Measurements from ENCODE around the gene ATP8A2. TPM values are rescaled to one million over a fixed set of nuclear protein-coding genes. Genes with fewer than 3 reads are reported as not detected.

ATP8A2 gene
- total RNA-seq, 1 experiment from 2014 or later: 0.20 TPM

DNA sequence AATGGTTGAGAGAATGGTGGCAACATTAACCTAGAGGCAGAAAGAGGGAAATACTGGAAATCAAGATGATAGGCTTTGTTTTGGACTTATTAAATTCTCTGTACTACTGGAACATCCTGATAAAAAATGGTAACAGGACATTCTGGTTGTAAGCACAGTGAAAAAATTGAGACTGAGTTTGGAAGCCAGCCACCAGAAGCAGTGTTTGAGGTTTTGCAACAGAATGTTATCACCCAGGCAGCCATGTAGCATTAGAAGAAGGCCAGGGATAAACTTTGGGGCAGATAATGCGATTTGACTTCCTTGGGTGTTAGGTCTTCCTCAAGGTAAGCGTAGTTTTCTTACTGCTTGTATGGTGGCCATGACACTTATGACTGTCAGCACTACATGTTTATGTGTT is 307.4 kb downstream of the ATP8A2 start:
- DNase-seq (ENCODE audit: extremely low read depth, low read depth): no peak

DNA sequence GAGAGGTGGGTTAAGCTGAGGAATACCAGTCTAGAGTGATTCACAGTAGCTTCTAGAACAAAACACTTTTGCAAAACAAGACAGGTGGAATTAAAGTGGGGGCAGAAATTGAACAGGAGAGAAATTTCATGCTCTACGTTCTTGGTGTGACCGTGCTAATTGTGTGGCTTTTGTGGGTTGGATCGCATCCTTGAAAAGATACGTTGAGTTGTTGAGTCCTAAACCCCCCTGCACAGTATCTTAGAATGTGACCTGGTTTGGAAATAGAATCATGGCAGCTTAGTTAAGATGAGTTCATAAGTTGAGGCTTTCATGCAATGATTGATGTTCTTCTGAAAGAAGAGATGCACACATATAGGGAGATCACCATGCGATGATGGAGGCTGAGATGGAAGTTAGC is 308.2 kb downstream of the ATP8A2 start:
- no peak for DNase-seq (ENCODE audit: extremely low read depth, low read depth)

DNA sequence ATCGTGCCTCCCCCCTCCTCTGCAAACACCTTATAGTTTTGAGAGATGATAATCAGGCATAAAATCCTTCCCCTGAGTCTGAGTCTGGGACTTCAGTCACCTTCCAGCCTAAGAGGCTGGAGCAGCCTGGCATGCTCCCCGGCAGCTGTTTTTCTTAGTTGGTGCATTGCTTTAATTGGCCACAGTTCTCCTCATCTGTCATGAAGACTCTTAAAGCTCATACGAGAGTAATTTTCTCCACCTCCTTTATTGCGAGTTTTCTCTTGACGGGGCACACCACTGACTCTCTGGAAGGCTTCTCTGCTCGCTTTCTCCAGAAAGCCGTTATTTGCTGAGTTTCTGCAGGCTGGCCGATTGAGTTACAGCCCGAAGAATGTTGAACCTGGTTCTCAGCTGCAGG is 310.5 kb downstream of the ATP8A2 start:
- DNase-seq (ENCODE audit: extremely low read depth, low read depth): no peak

DNA sequence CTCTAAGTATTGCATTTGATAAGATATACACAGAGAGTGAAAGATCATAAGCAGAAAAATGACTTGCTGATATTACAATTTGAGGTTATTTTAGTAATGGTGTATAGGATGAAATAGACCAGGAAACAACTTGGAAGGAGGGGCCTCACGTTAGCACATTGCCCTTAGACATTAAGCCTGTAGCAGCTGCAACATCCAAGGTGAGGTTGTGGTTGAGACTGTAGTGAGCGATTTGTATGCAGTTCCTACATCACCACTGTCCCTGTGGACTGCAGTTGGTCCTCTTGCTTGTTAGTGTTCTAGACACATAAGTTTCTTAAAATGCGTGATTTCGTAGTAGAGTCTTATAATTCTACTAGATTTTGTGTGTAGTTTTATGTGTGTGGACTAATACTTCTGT is 311.3 kb downstream of the ATP8A2 start:
- no peak for DNase-seq (ENCODE audit: extremely low read depth, low read depth)

DNA sequence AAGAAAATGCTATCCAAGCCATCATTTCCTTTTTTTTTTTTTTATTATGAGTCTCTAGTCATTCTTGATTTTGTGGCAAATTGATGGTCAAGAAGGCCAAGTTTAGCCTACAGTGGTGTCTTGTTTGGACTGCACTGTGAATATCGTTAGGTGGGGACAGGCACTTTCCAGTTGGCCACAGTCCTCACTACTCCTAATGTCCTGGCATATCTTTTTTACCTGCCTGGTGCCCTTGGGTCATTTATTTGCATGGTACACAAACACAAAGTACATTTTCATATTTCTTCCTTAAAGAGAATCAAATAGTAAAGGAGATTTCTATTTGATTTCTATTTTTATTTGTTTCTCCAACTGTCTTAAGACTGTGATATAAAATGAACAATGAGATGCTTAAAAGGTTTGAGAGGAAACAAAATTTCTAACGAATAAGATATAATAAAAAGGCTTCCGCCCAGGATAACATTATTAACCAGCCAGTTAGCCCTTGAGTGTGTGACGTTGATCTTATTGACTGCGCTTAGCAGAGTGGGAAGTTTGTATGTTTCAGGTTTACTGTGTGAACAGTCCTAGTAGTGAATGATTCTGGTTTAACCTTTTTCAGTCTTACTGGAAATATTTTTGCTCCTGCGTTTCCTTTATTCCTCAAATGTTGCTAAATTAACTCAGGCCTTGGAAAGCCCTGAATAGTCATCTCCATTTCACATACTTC is 312.0 kb downstream of the ATP8A2 start:
- DNase-seq (ENCODE audit: extremely low read depth, low read depth): no peak

DNA sequence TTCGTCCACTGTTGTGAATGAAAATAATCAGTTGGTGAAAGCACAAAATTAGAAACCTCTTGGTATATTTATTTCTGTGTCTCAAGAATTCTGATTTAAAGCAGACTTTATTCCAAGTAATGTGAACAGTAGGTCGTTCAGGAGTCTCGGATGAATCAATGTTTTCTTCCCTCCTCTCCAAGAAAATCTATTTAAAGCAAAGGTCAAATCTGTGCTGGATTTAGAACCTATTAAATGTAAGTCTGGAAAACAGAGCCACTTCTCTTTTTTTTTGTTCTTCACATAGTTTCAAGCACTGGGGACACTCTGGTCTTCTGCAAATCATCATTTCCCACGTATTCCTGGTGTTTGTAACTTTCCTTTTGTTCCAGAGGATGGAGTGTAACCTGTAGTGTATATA is 312.7 kb downstream of the ATP8A2 start:
- DNase-seq (ENCODE audit: extremely low read depth, low read depth): no peak

DNA sequence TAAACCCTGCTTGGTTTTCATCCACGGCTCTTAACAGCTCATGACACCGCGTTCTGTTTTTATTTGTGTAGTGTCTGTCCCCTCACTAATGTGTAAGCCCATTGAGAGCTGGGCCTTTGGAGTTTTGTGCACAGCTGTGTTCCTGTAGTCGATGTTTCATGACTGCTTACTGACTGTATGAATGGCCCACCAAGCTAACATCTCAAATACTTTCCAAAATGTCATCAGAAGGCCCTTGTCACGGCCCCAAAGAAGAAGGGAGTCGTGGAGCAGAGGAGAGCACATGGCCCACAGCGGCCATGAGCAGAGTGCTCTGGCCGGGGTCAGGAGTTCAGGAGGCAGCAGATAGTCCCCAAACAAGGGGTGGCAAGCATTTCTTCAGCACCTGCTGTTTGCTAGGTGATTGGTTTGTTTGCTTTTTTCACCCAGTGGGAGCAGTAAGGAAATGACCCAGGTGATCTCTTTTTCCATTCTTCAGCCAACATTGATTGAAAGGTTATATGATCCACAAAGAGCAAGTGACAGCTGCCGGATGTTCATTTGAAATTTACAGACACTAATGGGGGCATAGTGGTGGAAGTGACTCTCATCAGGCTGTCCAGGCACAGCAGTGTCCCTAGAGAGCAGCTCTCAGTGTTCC is 315.2 kb downstream of the ATP8A2 start:
- DNase-seq (ENCODE audit: extremely low read depth, low read depth): no peak

DNA sequence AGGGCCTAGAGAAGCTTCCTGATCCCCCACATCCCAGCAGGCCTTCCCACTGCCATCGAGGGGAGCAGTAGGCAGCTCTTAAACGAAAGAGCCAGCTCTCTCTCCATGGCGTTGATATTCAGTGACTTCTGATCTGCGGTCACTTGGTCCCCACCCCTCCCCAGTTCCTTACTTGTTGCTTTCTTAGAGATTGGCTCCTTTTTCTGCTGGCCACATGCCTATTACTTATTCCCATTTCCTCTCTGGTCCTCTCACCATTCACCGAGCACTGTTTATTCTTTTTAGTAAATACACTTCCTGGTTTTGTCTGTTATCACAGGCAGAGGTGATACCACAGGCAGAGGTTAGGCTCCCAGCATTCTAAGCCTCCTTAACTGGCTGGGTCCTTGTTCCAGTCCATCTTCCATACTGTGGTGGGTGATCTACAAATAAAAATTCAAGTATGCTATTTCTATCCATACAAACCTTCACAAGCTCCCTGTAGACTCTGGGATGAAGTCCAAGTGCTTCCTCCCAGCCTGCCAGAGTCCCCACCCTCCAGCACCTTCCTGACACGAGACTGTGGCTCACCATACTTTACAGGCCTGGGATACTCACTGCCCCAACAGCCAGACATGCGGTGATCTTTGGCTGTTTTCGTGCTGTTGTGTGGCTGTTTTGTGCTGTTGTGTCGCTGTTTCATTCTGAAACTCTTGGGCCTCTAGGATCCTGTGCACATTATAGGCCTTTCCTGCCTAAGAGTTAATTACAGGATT is 315.9 kb downstream of the ATP8A2 start:
- DNase-seq (ENCODE audit: extremely low read depth, low read depth): no peak

DNA sequence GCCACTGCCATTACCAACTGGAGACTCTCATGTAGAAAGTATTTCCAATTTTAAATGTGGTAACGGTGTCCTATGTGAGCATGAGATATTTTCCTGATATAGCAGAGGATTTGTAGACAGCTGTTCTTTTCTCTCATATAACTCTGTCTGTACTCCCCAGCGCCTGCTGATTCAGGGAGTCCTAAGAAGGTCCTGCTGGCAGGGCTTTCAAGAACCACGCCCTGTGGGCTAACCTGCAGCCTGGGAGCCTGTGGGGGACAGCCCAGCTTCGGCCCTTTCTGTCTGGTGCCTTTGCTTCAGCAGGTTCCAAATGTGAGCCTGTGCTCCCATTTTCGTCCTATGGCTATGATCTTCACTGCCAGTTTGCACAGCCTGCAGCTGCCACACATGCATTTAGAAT is 316.8 kb downstream of the ATP8A2 start:
- DNase-seq (ENCODE audit: extremely low read depth, low read depth): no peak

DNA sequence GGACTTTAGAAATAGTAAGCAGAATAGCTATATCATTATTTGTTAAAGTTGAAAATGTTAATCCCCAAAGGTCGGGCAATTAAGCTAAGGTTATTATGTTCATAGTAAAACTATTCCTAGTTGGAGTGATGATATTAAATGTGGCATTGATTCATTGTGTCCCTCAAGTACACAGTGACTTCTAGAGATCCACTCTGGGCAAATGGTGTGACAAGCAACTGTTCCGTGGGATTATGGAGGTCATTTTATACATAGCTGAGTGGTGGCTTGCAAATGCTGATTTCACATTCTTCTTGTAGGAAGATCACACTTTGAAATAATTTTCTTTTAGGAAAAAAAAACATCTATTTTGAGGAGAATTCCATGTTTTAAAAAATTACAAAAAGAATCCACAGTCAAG is 317.8 kb downstream of the ATP8A2 start:
- no peak for DNase-seq (ENCODE audit: extremely low read depth, low read depth)

DNA sequence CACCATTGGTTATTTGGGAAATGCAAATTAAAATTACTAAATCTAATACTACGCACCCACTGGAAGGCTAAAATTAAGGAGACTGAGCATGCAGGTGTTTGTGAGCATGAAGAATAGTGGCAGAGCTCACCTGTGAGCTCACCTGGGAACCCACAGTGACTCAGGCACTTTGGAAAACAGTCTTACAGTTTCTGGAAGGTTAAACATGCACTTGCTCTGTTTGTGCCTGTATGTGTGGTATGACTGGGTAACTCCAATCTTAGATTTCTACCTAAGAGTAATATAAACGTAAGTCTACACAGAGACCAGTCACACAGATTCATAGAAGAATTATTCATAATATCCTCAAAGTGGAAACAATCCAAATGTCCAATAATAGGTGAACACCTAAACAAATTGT is 318.8 kb downstream of the ATP8A2 start:
- no peak for DNase-seq (ENCODE audit: extremely low read depth, low read depth)

DNA sequence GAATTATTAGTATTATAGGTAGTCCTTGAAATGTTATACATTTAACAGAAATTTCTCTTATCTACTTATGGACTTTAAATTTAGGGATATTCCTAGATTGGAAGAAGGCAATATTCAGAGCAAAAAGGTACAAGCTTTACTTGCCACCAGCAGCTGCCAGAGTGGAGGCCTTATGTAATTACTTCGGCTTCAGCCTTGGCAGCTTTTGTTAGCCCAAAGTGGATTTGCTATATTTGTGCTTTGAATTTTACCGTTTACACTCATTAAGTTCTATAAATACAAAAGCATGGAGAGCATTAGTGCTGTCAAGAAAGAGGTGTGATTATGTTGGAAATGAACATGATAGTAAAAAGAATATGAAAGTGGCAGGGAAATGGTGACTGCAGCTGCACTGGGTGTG is 319.9 kb downstream of the ATP8A2 start:
- no peak for DNase-seq (ENCODE audit: extremely low read depth, low read depth)

DNA sequence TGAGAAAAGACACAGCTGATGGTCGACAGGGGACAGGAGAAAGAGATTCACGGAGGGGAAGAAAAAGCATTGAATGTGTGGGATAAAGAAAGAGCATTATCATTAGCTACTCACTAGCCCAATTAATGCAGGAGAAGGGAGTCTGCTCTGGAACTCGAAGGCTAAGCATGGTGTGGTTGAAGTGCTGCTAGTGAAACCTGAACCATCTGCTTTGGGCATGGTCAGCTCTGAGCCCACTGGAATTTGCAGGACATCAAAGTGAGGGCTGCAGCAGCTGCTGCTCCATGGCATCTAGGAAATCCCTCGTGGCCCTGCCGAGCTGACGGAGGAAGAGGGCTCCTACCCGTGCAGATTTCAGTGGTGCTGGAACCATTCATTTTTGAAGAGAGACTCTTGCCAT is 320.3 kb downstream of the ATP8A2 start:
- no peak for DNase-seq (ENCODE audit: extremely low read depth, low read depth)

DNA sequence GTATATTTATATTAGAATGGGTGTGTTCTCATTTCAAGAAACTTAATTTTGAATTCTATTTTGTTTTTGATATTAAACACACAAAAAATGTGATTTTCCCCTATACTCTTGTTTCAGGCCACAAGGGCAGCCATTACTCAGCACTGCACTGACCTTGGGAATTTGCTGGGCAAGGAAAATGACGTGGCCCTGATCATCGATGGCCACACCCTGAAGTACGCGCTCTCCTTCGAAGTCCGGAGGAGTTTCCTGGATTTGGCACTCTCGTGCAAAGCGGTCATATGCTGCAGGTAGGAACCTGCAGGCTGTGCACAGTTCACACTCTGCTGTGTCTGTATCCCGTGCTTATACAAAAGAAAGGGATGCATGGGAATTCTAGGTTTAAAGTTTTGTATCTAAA is 327.3 kb downstream of the ATP8A2 start:
- DNase-seq (ENCODE audit: extremely low read depth, low read depth): no peak

DNA sequence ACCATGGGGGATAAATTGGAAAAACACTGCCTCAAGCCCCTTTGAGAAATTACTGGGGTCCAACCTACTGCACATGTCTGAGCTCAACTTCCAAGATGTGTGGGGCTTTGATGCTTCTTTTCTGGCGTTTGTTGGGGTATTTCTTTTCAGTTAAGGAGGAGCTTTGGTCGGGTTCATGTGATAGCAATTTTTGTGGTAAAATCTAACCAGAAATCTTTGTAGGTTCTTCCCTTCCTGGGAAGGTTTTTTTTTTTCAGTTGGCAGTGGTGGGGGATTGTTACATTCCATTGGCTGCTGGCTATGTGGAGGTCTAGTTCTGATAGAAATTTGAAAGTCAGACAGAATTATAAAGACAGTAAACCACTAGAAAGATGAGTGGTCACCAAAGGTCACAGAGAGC is 327.8 kb downstream of the ATP8A2 start:
- no peak for DNase-seq (ENCODE audit: extremely low read depth, low read depth)

DNA sequence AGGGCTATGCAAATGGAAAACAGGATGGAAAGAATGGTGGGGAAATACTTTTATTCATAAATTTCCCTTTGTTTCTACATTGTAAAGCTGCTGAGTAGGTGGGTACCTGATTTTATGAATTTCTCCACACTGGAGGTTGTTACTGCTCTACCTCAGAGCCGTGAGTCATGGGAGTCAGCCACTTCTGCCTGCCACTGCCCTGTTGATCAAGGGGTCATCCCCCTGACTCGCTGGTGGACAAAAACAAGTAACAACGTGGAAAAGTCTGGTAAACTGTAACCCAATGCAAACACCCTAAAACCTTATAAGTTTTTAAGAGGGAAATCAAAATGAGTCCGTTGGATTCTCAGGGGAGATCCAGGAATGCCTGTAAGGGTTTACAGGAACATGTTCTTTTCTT is 329.5 kb downstream of the ATP8A2 start:
- DNase-seq (ENCODE audit: extremely low read depth, low read depth): no peak

DNA sequence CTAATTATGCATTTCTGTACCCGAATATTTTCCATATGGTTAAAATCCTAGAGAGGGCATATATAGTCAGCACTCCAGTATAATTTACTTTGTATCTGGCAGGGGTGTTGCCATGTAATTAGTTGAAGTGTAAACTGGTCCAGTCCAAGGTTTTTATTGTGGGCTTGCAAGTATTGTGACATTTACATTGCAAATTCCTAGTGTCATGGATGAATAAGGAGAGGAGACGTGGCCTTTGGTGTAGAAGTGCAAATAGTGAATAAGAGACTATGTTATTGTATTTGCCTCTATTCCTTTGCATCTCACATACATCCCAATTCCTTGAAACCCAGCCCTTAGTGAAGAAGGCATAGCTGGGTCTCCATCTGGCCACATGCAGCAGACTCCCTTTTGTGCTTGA is 330.6 kb downstream of the ATP8A2 start:
- DNase-seq (ENCODE audit: extremely low read depth, low read depth): no peak

DNA sequence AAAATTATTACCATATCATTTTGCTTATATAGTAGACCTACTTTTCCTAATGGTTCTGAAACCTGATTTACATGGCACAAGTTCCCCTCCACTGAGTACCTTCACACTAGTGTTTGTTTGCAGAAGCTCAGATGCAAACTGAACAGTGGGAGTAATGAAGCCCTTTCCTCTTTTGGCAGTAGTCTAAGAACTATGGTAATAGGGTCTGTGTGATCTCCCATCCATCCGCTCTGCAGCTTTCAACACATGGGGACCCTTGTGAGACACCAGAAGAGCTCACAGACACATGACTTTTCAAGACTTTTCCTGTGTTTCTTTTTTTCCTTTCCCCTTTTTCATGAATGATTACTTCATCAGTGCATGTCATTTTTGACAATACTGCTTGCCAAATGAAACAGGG is 336.0 kb downstream of the ATP8A2 start:
- DNase-seq (ENCODE audit: extremely low read depth, low read depth): no peak

DNA sequence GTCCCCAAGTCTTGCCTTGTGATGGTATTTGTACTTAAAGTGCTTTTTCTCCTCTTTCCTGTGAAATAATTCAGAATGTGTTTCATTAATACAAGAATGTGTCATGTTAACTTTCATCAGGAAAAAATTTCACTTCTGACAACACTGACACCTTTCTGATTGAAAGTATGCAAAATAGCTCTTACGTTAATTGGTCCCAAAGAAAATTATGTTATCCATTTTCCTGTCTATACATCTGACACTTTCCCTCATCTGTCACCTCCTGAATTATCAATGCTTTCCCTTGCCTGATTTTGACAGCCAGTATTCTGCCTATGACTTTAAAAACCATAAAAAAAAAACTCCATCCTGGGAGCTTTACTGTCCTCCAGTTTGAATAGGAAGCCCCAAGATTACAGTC is 336.5 kb downstream of the ATP8A2 start:
- no peak for DNase-seq (ENCODE audit: extremely low read depth, low read depth)

DNA sequence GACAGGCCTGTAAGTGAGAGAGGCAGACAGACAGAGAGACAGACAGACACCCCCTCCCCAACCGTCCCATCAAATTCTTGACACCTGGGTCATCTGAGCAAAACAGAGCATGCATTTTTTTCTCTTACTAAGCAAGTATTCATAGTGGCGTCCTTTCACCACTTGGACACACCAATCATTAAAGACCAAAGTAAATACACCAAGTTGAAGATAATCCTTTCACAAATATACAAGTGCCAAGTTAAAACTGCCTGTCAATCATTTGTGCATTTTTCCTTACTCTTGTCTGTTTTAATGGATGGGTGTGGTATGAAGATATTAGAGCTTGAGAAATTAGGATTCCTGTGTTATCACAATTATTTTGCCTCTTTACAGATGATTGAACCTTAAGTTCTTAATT is 337.3 kb downstream of the ATP8A2 start:
- peak; percentile 1 for DNase-seq (ENCODE audit: extremely low read depth, low read depth)

DNA sequence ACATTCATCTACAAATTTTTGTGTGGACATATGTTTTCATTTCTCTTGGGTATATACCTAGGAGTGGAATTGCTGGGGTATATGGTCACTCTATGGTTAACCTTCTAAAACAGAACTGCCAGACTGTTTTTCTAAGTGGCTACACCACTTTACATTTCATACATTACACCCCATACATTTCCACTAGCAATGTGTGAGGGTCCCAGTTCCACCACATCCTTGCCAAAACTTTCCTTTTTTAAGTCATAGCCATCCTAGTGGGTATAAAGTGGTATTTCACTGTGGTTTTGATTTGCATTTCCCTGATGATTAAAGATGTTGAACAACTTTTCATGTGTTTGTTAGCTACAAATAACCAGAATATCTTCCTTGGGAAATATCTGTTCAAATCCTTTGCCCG is 344.0 kb downstream of the ATP8A2 start:
- no peak for DNase-seq (ENCODE audit: extremely low read depth, low read depth)

DNA sequence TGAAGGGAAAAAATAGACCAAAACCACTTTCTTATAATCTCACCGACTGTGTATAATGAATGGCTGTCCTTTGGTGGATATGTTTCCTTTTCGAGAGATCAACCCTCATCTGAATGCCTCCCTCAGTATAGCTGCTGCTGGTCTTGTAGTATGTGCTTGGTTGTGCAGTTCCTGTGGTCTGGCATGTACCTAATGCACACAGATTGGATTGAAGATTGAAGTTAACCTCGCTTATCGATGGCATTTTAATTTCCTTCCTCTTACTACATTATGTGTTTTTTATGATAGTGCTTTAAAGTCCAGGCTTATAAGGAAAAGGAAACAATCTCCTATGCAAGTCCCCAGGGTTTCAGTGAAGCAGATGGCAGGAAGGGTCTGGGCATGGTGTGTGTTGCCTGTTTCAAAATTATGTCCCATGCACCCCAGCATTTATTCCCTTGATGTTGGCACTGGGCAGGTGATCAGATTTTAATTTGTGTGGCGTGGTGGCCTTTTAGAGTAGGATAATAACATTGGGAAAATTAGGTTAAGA is 346.0 kb downstream of the ATP8A2 start:
- no peak for DNase-seq (ENCODE audit: extremely low read depth, low read depth)

Measured in NCI-H460 (cell line).